Endothelial cell of umbilical vein (primary cell): Measurements from ENCODE around the gene OTOS. TPM values are rescaled to one million over a fixed set of nuclear protein-coding genes. Genes with fewer than 3 reads are reported as not detected.

Experiments used
- BruUV-seq: library from RNA; stranded (reverse); fragments of 400-500 nt; replicated peaks from 2 replicates; lab custom pipeline; 2021; lab: Mats Ljungman, UMichigan
- CTCF ChIA-PET: fragments of 300-600, 350-600 bp; sonication (Branson Sonifier 250); formaldehyde crosslinking; loops from one replicate; lab custom pipeline; 2021; ENCODE audit warnings: antibody characterized with exemption, inconsistent platforms; lab: Charles Lee
- POLR2A ChIA-PET: fragments of 300-600, 350-600 bp; sonication (Branson Sonifier 250); formaldehyde crosslinking; loops from one replicate; lab custom pipeline; 2021; ENCODE audit warnings: antibody characterized with exemption, inconsistent platforms; lab: Charles Lee
- DNase-seq: peaks from one replicate; pipeline ENCODE4 v3.0.0-alpha.2; 2011; ENCODE audit warnings: low read depth, low spot score
- FAIRE-seq: peaks from 2 replicates; lab custom pipeline; 2011; peaks lifted over from hg19 to GRCh38; lab: Jason Lieb, UNC
- H2AFZ ChIP-seq: 2 replicates; pipeline ENCODE4 v1.6.0; 2012; ENCODE audit warnings: low read depth, low read length, control low read depth, inconsistent platforms
- H3K27ac ChIP-seq: 2 replicates; pipeline ENCODE4 v1.5.1; 2011; ENCODE audit warnings: low read depth, mild to moderate bottlenecking, control low read depth, low read length, moderate library complexity; ENCODE audit not compliant: insufficient read depth
- H3K27me3 ChIP-seq, 2 experiments: 2 replicates each; pipeline versions ENCODE4 v1.6.0 to v1.6.1; 2011; ENCODE audit warnings: low read length in 2 of 2, mixed read lengths in 1 of 2; ENCODE audit not compliant: control insufficient read depth in 2 of 2, insufficient read depth in 2 of 2
- H3K36me3 ChIP-seq, 2 experiments: 2 replicates in 1 of 2; 3 replicates in 1 of 2; pipeline ENCODE4 v1.5.1; 2011; ENCODE audit warnings: low read length in 2 of 2, mild to moderate bottlenecking in 1 of 2, moderate library complexity in 1 of 2; ENCODE audit not compliant: control insufficient read depth in 2 of 2, insufficient read depth in 2 of 2; ENCODE audit errors: extremely low read depth in 1 of 2
- H3K4me1 ChIP-seq: 3 replicates; pipeline ENCODE4 v1.5.1; 2011; ENCODE audit warnings: mild to moderate bottlenecking, low read length; ENCODE audit not compliant: control insufficient read depth, insufficient read depth; ENCODE audit errors: extremely low read depth
- H3K4me2 ChIP-seq: 2 replicates; pipeline ENCODE4 v1.6.1; 2011; ENCODE audit warnings: low read length, control low read depth, mixed read lengths; ENCODE audit not compliant: insufficient read depth
- H3K4me3 ChIP-seq, 3 experiments: fragments of 200-600 bp in 1 of 3; sonication (generic), shearing (Covaris generic) in 1 of 3; replicated peaks in 1 of 3; 2 replicates each; pipeline ENCODE4 v1.5.1; 2011 to 2016; ENCODE audit warnings: control low read depth in 3 of 3, low read length in 3 of 3, mild to moderate bottlenecking in 2 of 3, inconsistent platforms in 1 of 3, low read depth in 1 of 3, moderate library complexity in 1 of 3; ENCODE audit not compliant: insufficient read depth in 1 of 3
- H3K79me2 ChIP-seq: 2 replicates; pipeline ENCODE4 v1.6.0; 2012; ENCODE audit warnings: low read length, inconsistent platforms; ENCODE audit not compliant: control insufficient read depth, insufficient read depth
- H3K9ac ChIP-seq: replicated peaks from 2 replicates; pipeline ENCODE3; 2011; ENCODE audit warnings: low read length, control low read depth; ENCODE audit not compliant: insufficient read depth; ENCODE audit errors: extremely low read depth
- H3K9me1 ChIP-seq: replicated peaks from 3 replicates; pipeline ENCODE4 v1.6.0; 2011; ENCODE audit warnings: mild to moderate bottlenecking, low read length; ENCODE audit not compliant: control insufficient read depth, insufficient read depth; ENCODE audit errors: extremely low read depth
- H3K9me3 ChIP-seq: replicated peaks from 2 replicates; pipeline ENCODE4 v1.5.1; 2012; ENCODE audit warnings: low read length, inconsistent platforms; ENCODE audit not compliant: control insufficient read depth, insufficient read depth
- H4K20me1 ChIP-seq: replicated peaks from 2 replicates; pipeline ENCODE3; 2011; ENCODE audit warnings: mild to moderate bottlenecking, low read length; ENCODE audit not compliant: control insufficient read depth, insufficient read depth; ENCODE audit errors: extremely low read depth
- EZH2 ChIP-seq: IDR thresholded peaks from 2 replicates; pipeline ENCODE4 v1.6.1; 2012; ENCODE audit warnings: borderline replicate concordance, low read depth, mild to moderate bottlenecking, moderate library complexity, low read length, inconsistent platforms; ENCODE audit not compliant: severe bottlenecking
- FOS ChIP-seq: IDR thresholded peaks from 2 replicates; pipeline ENCODE4 v1.6.1; 2011; ENCODE audit warnings: mild to moderate bottlenecking, low read length, moderate library complexity, borderline replicate concordance; ENCODE audit not compliant: insufficient read depth
- GATA2 ChIP-seq: IDR thresholded peaks from 2 replicates; pipeline ENCODE4 v1.7.0; 2011; ENCODE audit warnings: low read depth, mild to moderate bottlenecking, moderate library complexity, mixed read lengths, low read length; ENCODE audit not compliant: insufficient read length, insufficient read depth
- JUN ChIP-seq: IDR thresholded peaks from 2 replicates; pipeline ENCODE4 v1.6.1; 2011; ENCODE audit warnings: borderline replicate concordance, low read depth; ENCODE audit not compliant: insufficient read length, insufficient read depth
- MYC ChIP-seq: IDR thresholded peaks from one replicate; pipeline ENCODE4 v1.6.1; 2011; ENCODE audit warnings: mild to moderate bottlenecking, low read depth, low read length
- POLR2A ChIP-seq: IDR thresholded peaks from 2 replicates; pipeline ENCODE4 v1.6.1; 2012; ENCODE audit warnings: low read depth, mild to moderate bottlenecking, control low read depth, low read length
- POLR2AphosphoS5 ChIP-seq: IDR thresholded peaks from 2 replicates; pipeline ENCODE4 v1.6.1; 2012; ENCODE audit warnings: low read depth, mild to moderate bottlenecking, control low read depth, low read length, moderate library complexity; ENCODE audit not compliant: insufficient read depth
- dilution Hi-C: fragments of 300-500 bp; cut with MboI; formaldehyde crosslinking; loops from one replicate; pipeline ENCODE4 v1.15.0; 2019; ENCODE audit warnings: low sequenced_read_pairs; ENCODE audit not compliant: extremely low pct_ligation_motif_present
- intact Hi-C: fragments of 100-400 bp; cut with micrococcal nuclease; formaldehyde crosslinking; loops from one replicate; pipeline ENCODE4 v1.10.0; 2022
- polyA plus RNA-seq, 4 experiments: library from polyadenylated mRNA; depleted of rRNA in 3 of 4; stranded (reverse) in 3 of 4; unstranded in 1 of 4; fragments of >200 nt; gene quantifications; 2 replicates each; pipeline versions ENCODE4 v1.2.1 to v1.2.3, GENCODE V29; 2011 to 2012; ENCODE audit warnings: missing spikeins in 1 of 4
- total RNA-seq: library from RNA; stranded (reverse); gene quantifications from 2 replicates; pipeline ENCODE4 v1.2.3, GENCODE V29; 2021
- TF ChIP-seq, protein P1 (sequence below): IDR thresholded peaks from 2 replicates; pipeline ENCODE4 v1.6.1; 2011; ENCODE audit not compliant: insufficient read depth, insufficient read length
- TF ChIP-seq, protein P2 (sequence below), 2 donors: IDR thresholded peaks; 1 replicate in 1 of 2; 2 replicates in 1 of 2; pipeline ENCODE4 v1.5.1; 2011; ENCODE audit warnings: low read length in 2 of 2, mild to moderate bottlenecking in 2 of 2, moderate library complexity in 2 of 2, control low read depth in 1 of 2, inconsistent platforms in 1 of 2, low read depth in 1 of 2; ENCODE audit not compliant: insufficient read depth in 1 of 2; ENCODE audit errors: extremely low read depth in 1 of 2

OTOS gene
- total and polyA plus RNA-seq, 2 donors (not counting 3 experiments of a cell fraction or from before 2014, with no cell fraction given): not detected

DNA sequence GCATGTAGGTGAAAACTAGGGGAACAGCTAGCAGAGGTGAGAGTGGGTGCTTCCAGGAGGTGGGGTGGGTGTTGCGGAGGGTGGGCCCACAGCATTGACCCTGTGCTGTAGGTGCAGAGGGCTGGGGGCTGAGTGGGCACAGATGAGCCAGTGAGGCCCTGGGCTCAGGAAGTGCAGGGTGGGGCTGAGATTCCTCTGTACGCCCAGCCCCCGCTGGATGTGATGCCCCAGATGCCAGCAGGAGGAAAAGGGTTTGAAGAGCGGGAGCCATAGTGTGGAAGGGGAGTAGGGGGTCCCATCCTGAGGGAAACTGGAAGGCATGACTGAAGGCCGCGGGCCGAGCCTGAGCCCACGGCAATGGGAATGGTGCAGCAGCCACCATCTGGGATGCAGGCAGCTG, 14.1 kb upstream of the OTOS start:
- ChIA-PET POLR2A (no interaction called here), CTCF (no interaction called here)
- Histone ChIP-seq H2AFZ (no peak overlapping the region), H3K9me1 (no peaks in the 10 kb centered on the region), H3K4me3 (no peak overlapping the region), H3K9me3 (no peaks in the 10 kb centered on the region), H3K27ac (no peak overlapping the region), H3K4me2 (no peak overlapping the region), H3K36me3 (no peaks in the 10 kb centered on the region), H3K27me3 (no peaks in the 10 kb centered on the region), H4K20me1 (no peaks in the 10 kb centered on the region), H3K9ac (no peak overlapping the region), H3K79me2 (no peaks in the 10 kb centered on the region), H3K4me1 (no peaks in the 10 kb centered on the region)
- TF ChIP-seq, protein P1, sequence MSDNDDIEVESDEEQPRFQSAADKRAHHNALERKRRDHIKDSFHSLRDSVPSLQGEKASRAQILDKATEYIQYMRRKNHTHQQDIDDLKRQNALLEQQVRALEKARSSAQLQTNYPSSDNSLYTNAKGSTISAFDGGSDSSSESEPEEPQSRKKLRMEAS: no peak
- DNase-seq: no peak
- intact Hi-C loops: no loop called here
- no TSS peak for BruUV-seq
- dilution Hi-C loops: no loop called here
- no peak for FAIRE-seq

DNA sequence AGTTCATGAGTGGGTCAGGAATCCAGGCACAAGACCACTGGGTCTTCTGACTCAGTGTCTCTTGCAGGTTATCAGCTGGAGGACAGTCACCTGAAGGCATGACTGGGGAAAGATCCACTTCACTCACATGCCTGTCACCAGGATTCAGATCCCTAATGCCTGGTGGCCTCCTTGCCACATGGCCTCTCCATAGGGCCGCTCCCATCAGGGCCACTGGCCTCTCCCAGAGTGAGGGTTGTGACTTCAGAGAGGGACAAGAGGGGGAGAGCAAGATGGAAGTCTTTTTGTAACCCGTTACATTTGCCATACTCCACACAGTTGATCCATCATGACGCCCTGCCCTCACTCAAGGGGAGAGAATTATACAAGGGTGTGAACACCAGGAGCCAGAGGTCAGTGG, 13.0 kb upstream of the OTOS start:
- dilution Hi-C loops: no loop called here

More for the DNA sequence above, 13.0 kb upstream of the OTOS start:
- no peak overlapping the region for H3K9ac ChIP-seq
- no peaks in the 10 kb centered on the region for H3K79me2 ChIP-seq
- no peak for TF ChIP-seq FOS
- no peak for TF ChIP-seq POLR2A
- TF ChIP-seq, protein P1: no peak
- TF ChIP-seq JUN: no peak
- no peak for TF ChIP-seq POLR2AphosphoS5
- TF ChIP-seq, protein P2, sequence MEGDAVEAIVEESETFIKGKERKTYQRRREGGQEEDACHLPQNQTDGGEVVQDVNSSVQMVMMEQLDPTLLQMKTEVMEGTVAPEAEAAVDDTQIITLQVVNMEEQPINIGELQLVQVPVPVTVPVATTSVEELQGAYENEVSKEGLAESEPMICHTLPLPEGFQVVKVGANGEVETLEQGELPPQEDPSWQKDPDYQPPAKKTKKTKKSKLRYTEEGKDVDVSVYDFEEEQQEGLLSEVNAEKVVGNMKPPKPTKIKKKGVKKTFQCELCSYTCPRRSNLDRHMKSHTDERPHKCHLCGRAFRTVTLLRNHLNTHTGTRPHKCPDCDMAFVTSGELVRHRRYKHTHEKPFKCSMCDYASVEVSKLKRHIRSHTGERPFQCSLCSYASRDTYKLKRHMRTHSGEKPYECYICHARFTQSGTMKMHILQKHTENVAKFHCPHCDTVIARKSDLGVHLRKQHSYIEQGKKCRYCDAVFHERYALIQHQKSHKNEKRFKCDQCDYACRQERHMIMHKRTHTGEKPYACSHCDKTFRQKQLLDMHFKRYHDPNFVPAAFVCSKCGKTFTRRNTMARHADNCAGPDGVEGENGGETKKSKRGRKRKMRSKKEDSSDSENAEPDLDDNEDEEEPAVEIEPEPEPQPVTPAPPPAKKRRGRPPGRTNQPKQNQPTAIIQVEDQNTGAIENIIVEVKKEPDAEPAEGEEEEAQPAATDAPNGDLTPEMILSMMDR (IDR thresholded peaks at IDR 0.05; ENCODE audit: extremely low read depth in 1 of 2, insufficient read depth in 1 of 2, low read depth in 1 of 2, low read length in 2 of 2): no peak
- TF ChIP-seq MYC: no peak
- no peak for TF ChIP-seq GATA2
- no peak for TF ChIP-seq EZH2
- H2AFZ ChIP-seq: no peak overlapping the region
- H3K27ac ChIP-seq: no peak overlapping the region
- no peaks in the 10 kb centered on the region for H4K20me1 ChIP-seq
- CTCF ChIA-PET: interaction anchor here (1.7 kb wide), 1 partner anchor 10 kb away, joined by 6 read pairs; no protein-coding TSS in a partner anchor
- FAIRE-seq: no peak
- H3K4me2 ChIP-seq: no peak overlapping the region
- no peaks in the 10 kb centered on the region for H3K4me1 ChIP-seq
- H3K4me3 ChIP-seq: no peak overlapping the region
- no peaks in the 10 kb centered on the region for H3K9me1 ChIP-seq
- H3K36me3 ChIP-seq: no peaks in the 10 kb centered on the region
- intact Hi-C loops: no loop called here
- no peaks in the 10 kb centered on the region for H3K27me3 ChIP-seq
- no TSS peak for BruUV-seq
- POLR2A ChIA-PET: no interaction called here
- no peak for DNase-seq
- no peaks in the 10 kb centered on the region for H3K9me3 ChIP-seq
